IMR-90 (cell line): ENCODE results near the gene VPS8. TPM values are rescaled to one million over a fixed set of nuclear protein-coding genes. Genes with fewer than 3 reads are reported as not detected.

Experiments
- ATAC-seq: fragments of 200-7000 bp; cut with Tn5 transposase; 2 replicates; pipeline ENCODE4 v1.9.1; 2020; ENCODE audit warnings: low read depth, mild to moderate bottlenecking, moderate library complexity
- BruUV-seq: library from RNA; stranded (reverse); fragments of 400-500 nt; replicated peaks from 2 replicates; lab custom pipeline; 2021; lab: Mats Ljungman, UMichigan
- CTCF ChIA-PET: fragments of 300-600 bp; formaldehyde crosslinking; extraction: SDS; loops from one replicate; lab custom pipeline; 2021; ENCODE audit warnings: antibody characterized with exemption; lab: Yijun Ruan, JAX
- POLR2A ChIA-PET: fragments of 300-600 bp; sonication (Branson Sonifier 250); formaldehyde crosslinking; loops from one replicate; lab custom pipeline; 2022; ENCODE audit warnings: antibody characterized with exemption; ENCODE audit not compliant: unreplicated experiment; lab: Charles Lee
- DNase-seq: peaks from one replicate; pipeline ENCODE4 v3.0.0; 2013
- H2AFZ ChIP-seq: replicated peaks from 2 replicates; pipeline ENCODE3; 2013; ENCODE audit warnings: low read length, mild to moderate bottlenecking; ENCODE audit not compliant: poor library complexity
- H2AK5ac ChIP-seq: 2 replicates; pipeline ENCODE4 v1.6.1; 2013; ENCODE audit warnings: low read depth, low read length, inconsistent platforms
- H2AK9ac ChIP-seq: replicated peaks from 2 replicates; pipeline ENCODE3; 2013; ENCODE audit warnings: mild to moderate bottlenecking, low read depth, low read length, moderate library complexity; ENCODE audit not compliant: poor library complexity
- H2BK120ac ChIP-seq: 2 replicates; pipeline ENCODE4 v1.6.1; 2013; ENCODE audit warnings: low read depth, low read length, inconsistent platforms
- H2BK15ac ChIP-seq: 3 replicates; pipeline ENCODE4 v1.6.1; 2013; ENCODE audit warnings: low read depth, low read length, inconsistent platforms
- H2BK20ac ChIP-seq: 2 replicates; pipeline ENCODE4 v1.6.1; 2013; ENCODE audit warnings: low read depth, mild to moderate bottlenecking, inconsistent platforms, low read length, moderate library complexity
- H2BK5ac ChIP-seq: 2 replicates; pipeline ENCODE4 v1.6.1; 2013; ENCODE audit warnings: mild to moderate bottlenecking, low read depth, low read length, inconsistent platforms; ENCODE audit not compliant: poor library complexity, severe bottlenecking
- H3K14ac ChIP-seq: replicated peaks from 2 replicates; pipeline ENCODE4 v1.6.1; 2013; ENCODE audit warnings: low read depth, low read length, inconsistent platforms
- H3K18ac ChIP-seq: 2 replicates; pipeline ENCODE4 v1.6.1; 2013; ENCODE audit warnings: low read depth, low read length, control low read depth
- H3K23ac ChIP-seq: 2 replicates; pipeline ENCODE4 v1.6.1; 2013; ENCODE audit warnings: low read depth, low read length, inconsistent platforms
- H3K27ac ChIP-seq: 2 replicates; pipeline ENCODE4 v1.5.1; 2013; ENCODE audit warnings: mild to moderate bottlenecking, control low read depth, low read length; ENCODE audit not compliant: insufficient read depth
- H3K27me3 ChIP-seq: 2 replicates; pipeline ENCODE4 v1.6.1; 2013; ENCODE audit warnings: low read length; ENCODE audit not compliant: control insufficient read depth, insufficient read depth
- H3K36me3 ChIP-seq: 2 replicates; pipeline ENCODE4 v1.6.1; 2013; ENCODE audit warnings: low read length, mixed read lengths; ENCODE audit not compliant: control insufficient read depth, insufficient read depth
- H3K4ac ChIP-seq: 2 replicates; pipeline ENCODE4 v1.6.1; 2013; ENCODE audit warnings: low read depth, low read length, inconsistent platforms
- H3K4me1 ChIP-seq: 2 replicates; pipeline ENCODE4 v1.6.1; 2013; ENCODE audit warnings: low read length, mixed read lengths; ENCODE audit not compliant: control insufficient read depth, insufficient read depth
- H3K4me2 ChIP-seq: 2 replicates; pipeline ENCODE4 v1.6.1; 2013; ENCODE audit warnings: low read depth, mild to moderate bottlenecking, control low read depth, low read length, moderate library complexity
- H3K4me3 ChIP-seq: 2 replicates; pipeline ENCODE4 v1.5.1; 2013; ENCODE audit warnings: low read depth, mild to moderate bottlenecking, control low read depth, low read length, moderate library complexity; ENCODE audit not compliant: insufficient read depth
- H3K56ac ChIP-seq: 2 replicates; pipeline ENCODE4 v1.6.1; 2013; ENCODE audit warnings: low read length, inconsistent platforms; ENCODE audit not compliant: insufficient read depth; ENCODE audit errors: extremely low read depth
- H3K79me1 ChIP-seq, 2 experiments: 2 replicates each; pipeline ENCODE4 v1.6.1; 2013; ENCODE audit warnings: low read length in 2 of 2, inconsistent platforms in 1 of 2, low read depth in 1 of 2
- H3K9ac ChIP-seq: 2 replicates; pipeline ENCODE4 v1.6.1; 2013; ENCODE audit warnings: low read depth, low read length, control low read depth
- H3K9me1 ChIP-seq: 2 replicates; pipeline ENCODE4 v1.6.1; 2013; ENCODE audit warnings: low read length, inconsistent platforms; ENCODE audit not compliant: insufficient read depth
- H3K9me3 ChIP-seq: 2 replicates; pipeline ENCODE4 v1.6.1; 2013; ENCODE audit warnings: low read length; ENCODE audit not compliant: control insufficient read depth, insufficient read depth
- H4K20me1 ChIP-seq: 2 replicates; pipeline ENCODE4 v1.6.1; 2013; ENCODE audit warnings: low read length, inconsistent platforms; ENCODE audit not compliant: insufficient read depth
- H4K5ac ChIP-seq: 2 replicates; pipeline ENCODE4 v1.6.1; 2013; ENCODE audit warnings: mild to moderate bottlenecking, low read depth, low read length, control low read depth
- H4K8ac ChIP-seq, 2 experiments: 2 replicates each; pipeline ENCODE4 v1.6.1; 2013; ENCODE audit warnings: low read depth in 2 of 2, low read length in 2 of 2, control low read depth in 1 of 2, inconsistent platforms in 1 of 2
- H4K91ac ChIP-seq: 2 replicates; pipeline ENCODE4 v1.6.1; 2013; ENCODE audit warnings: low read depth, low read length, inconsistent platforms; ENCODE audit not compliant: insufficient read depth
- BHLHE40 ChIP-seq: fragments of 150-350 bp; IDR thresholded peaks from 2 replicates; pipeline ENCODE4 v1.6.1; 2016; ENCODE audit warnings: mild to moderate bottlenecking, low read depth, low read length
- CEBPB ChIP-seq: IDR thresholded peaks from 2 replicates; pipeline ENCODE4 v1.6.1; 2012; ENCODE audit warnings: low read depth, low read length, improper control_type of control experiment
- CHD1 ChIP-seq: IDR thresholded peaks from 2 replicates; pipeline ENCODE4 v1.6.1; 2012; ENCODE audit warnings: low read depth, low read length, improper control_type of control experiment
- ELK1 ChIP-seq: fragments of 150-350 bp; IDR thresholded peaks from 2 replicates; pipeline ENCODE4 v1.6.1; 2016; ENCODE audit warnings: low read depth, mild to moderate bottlenecking, low read length, moderate library complexity, borderline replicate concordance
- FOS ChIP-seq: fragments of 150-350 bp; IDR thresholded peaks from 2 replicates; pipeline ENCODE4 v1.6.1; 2016; ENCODE audit warnings: low read depth, low read length
- MAZ ChIP-seq: IDR thresholded peaks from 2 replicates; pipeline ENCODE4 v1.6.1; 2012; ENCODE audit warnings: low read depth, mild to moderate bottlenecking, low read length, improper control_type of control experiment, moderate library complexity, borderline replicate concordance
- MXI1 ChIP-seq: IDR thresholded peaks from 2 replicates; pipeline ENCODE4 v1.6.1; 2012; ENCODE audit warnings: low read depth, mild to moderate bottlenecking, low read length, moderate library complexity, borderline replicate concordance
- NFE2L2 ChIP-seq: fragments of 150-350 bp; IDR thresholded peaks from 2 replicates; pipeline ENCODE4 v1.6.1; 2016; ENCODE audit warnings: low read depth, mild to moderate bottlenecking, low read length
- RAD21 ChIP-seq: IDR thresholded peaks from 2 replicates; pipeline ENCODE4 v1.6.1; 2012; ENCODE audit warnings: low read length, improper control_type of control experiment
- RFX5 ChIP-seq: IDR thresholded peaks from 2 replicates; pipeline ENCODE4 v1.8.0; 2012; ENCODE audit warnings: low read depth, mild to moderate bottlenecking, low read length, moderate library complexity
- SMC3 ChIP-seq: fragments of 150-350 bp; IDR thresholded peaks from 2 replicates; pipeline ENCODE4 v1.6.1; 2016; ENCODE audit warnings: low read depth, mild to moderate bottlenecking, antibody characterized with exemption, low read length, moderate library complexity
- WGBS, 2 experiments: methylation state at CpG; one replicate each; pipeline versions ENCODE4 v1.1.5 to v1.1.7; 2013; ENCODE audit warnings: missing lambda C conversion rate in 2 of 2; ENCODE audit not compliant: insufficient read length in 1 of 2; ENCODE audit errors: extremely low coverage in 2 of 2; 5-methylcytosine and 5-hydroxymethylcytosine counted together
- dilution Hi-C: fragments of 300-500 bp; cut with HindIII; formaldehyde crosslinking; loops from one replicate; pipeline ENCODE4 v1.14.3; 2018; ENCODE audit warnings: low sequenced_read_pairs; ENCODE audit not compliant: unreplicated experiment
- in situ Hi-C: fragments of 300-500 bp; cut with MboI; formaldehyde crosslinking; loops from 3 replicates; pipeline ENCODE4 v1.14.3; 2019; ENCODE audit warnings: low sequenced_read_pairs, inconsistent platforms, mixed read lengths
- intact Hi-C: fragments of 100-400 bp; cut with micrococcal nuclease; formaldehyde crosslinking; loops from 2 replicates; pipeline ENCODE4 v1.10.0; 2022
- polyA plus RNA-seq, 3 experiments: library from polyadenylated mRNA; depleted of rRNA; stranded (reverse); fragments of >200 nt; gene quantifications; 2 replicates each; pipeline ENCODE4 v1.2.3, GENCODE V29; 2012; ENCODE audit warnings: low replicate concordance in 1 of 3
- total RNA-seq: library from RNA; depleted of rRNA; stranded (reverse); fragments of >200 nt; gene quantifications from 2 replicates; pipeline ENCODE4 v1.2.3, GENCODE V29; 2012

VPS8 gene
- total and polyA plus RNA-seq, 2 of the 4 experiments (the other 2 are of a cell fraction), result 14.0 to 56.1 TPM

- no peak overlapping the region for H3K4me3 ChIP-seq
- H4K5ac ChIP-seq, result no peak overlapping the region
- no peak overlapping the region for H3K18ac ChIP-seq
- TF ChIP-seq NFE2L2, result no peak
- no peak for TF ChIP-seq MAZ
- TF ChIP-seq CHD1, result no peak
- no peak for TF ChIP-seq MXI1
- TF ChIP-seq SMC3, result no peak
- no peak for TF ChIP-seq CEBPB
- TF ChIP-seq RAD21, result no peak
- no peak for TF ChIP-seq BHLHE40
- no peak for TF ChIP-seq ELK1
- TF ChIP-seq RFX5, result no peak
- TF ChIP-seq FOS, result no peak
- no peaks in the 10 kb centered on the region for H3K9me3 ChIP-seq
- no peaks in the 10 kb centered on the region; the same call in 1 of the 2 replicates for H3K9me1 ChIP-seq
- no peak overlapping the region for H4K91ac ChIP-seq
- no peaks in the 10 kb centered on the region for H3K27me3 ChIP-seq
- no peaks in the 10 kb centered on the region for H3K79me1 ChIP-seq
- no peak overlapping the region for H2BK5ac ChIP-seq
- H3K36me3 ChIP-seq, result peaks cover 4% of the 10 kb centered on the region
- H3K23ac ChIP-seq, result no peak overlapping the region
- no CpG with 5 or more reads among the region's 3 CpGs for WGBS, 2 experiments
- no peak overlapping the region for H3K56ac ChIP-seq
- H3K4me2 ChIP-seq, result no peak overlapping the region
- no peak overlapping the region for H2AK5ac ChIP-seq
- ChIA-PET POLR2A (no interaction called here), CTCF (no interaction called here)
- H2AFZ ChIP-seq, result no peak overlapping the region
- in situ Hi-C loops (no loop called here), dilution Hi-C loops (no loop called here), intact Hi-C loops (no loop called here)
- H4K8ac ChIP-seq, result no peak overlapping the region
- no TSS peak for BruUV-seq
- no peak overlapping the region for H2BK20ac ChIP-seq
- no peak overlapping the region for H3K14ac ChIP-seq
- no peak overlapping the region for H2AK9ac ChIP-seq
- no peak overlapping the region for H3K4ac ChIP-seq
- no peak overlapping the region for H3K9ac ChIP-seq
- ATAC-seq, result no peak
- DNase-seq, result no peak
- no peak overlapping the region for H3K27ac ChIP-seq
- no peaks in the 10 kb centered on the region for H4K20me1 ChIP-seq
- H3K4me1 ChIP-seq, result no peaks in the 10 kb centered on the region
- H2BK15ac ChIP-seq, result no peak overlapping the region
- no peak overlapping the region for H2BK120ac ChIP-seq
Measured at GRCh38 chr3:185024406-185024805, 212.4 kb downstream of the VPS8 start.
